GM23338 (cell line): ENCODE measurements around the gene FBXO8. TPM values are rescaled to one million over a fixed set of nuclear protein-coding genes. Genes with fewer than 3 reads are reported as not detected.
A peak's percentile ranks its signal among the peaks of the same experiment; 100 is the strongest.

Source experiments
- ATAC-seq: fragments of 200-7000 bp; cut with Tn5 transposase; 3 replicates; pipeline ENCODE4 v1.9.1; 2020
- DNase-seq: peaks from one replicate; pipeline ENCODE4 v3.0.0-alpha.2; 2015; ENCODE audit warnings: low spot score
- H2AFZ ChIP-seq: fragments of 200-600 bp; sonication (generic); 2 replicates; pipeline ENCODE4 v1.8.0; 2016; ENCODE audit warnings: antibody characterized with exemption, mild to moderate bottlenecking, moderate library complexity
- H3F3A ChIP-seq: fragments of 200-600 bp; sonication (generic); replicated peaks from 2 replicates; pipeline ENCODE4 v1.8.0; 2017; ENCODE audit warnings: antibody characterized with exemption, mixed run types, low read depth
- H3K27ac ChIP-seq: fragments of 200-600 bp; sonication (generic); 2 replicates; pipeline ENCODE4 v1.6.1; 2016; ENCODE audit warnings: low read depth
- H3K27me3 ChIP-seq: fragments of 200-600 bp; sonication (generic); 2 replicates; pipeline ENCODE4 v1.8.0; 2016; ENCODE audit warnings: mild to moderate bottlenecking, mixed run types, moderate library complexity; ENCODE audit not compliant: insufficient read depth
- H3K36me3 ChIP-seq: fragments of 200-600 bp; sonication (generic); 2 replicates; pipeline ENCODE4 v1.8.0; 2016; ENCODE audit warnings: mild to moderate bottlenecking; ENCODE audit not compliant: insufficient read depth
- H3K4me1 ChIP-seq: fragments of 200-600 bp; sonication (generic); 2 replicates; pipeline ENCODE4 v1.8.0; 2016; ENCODE audit warnings: mild to moderate bottlenecking, moderate library complexity; ENCODE audit not compliant: insufficient read depth
- H3K4me2 ChIP-seq: fragments of 200-600 bp; sonication (generic); 2 replicates; pipeline ENCODE4 v1.7.1; 2017; ENCODE audit warnings: mixed run types
- H3K4me3 ChIP-seq: fragments of 200-600 bp; sonication (generic); 2 replicates; pipeline ENCODE4 v1.6.1; 2016; ENCODE audit warnings: mixed run types
- H3K79me2 ChIP-seq: fragments of 200-600 bp; sonication (generic); replicated peaks from 2 replicates; pipeline ENCODE4 v1.8.0; 2017; ENCODE audit warnings: mild to moderate bottlenecking; ENCODE audit not compliant: insufficient read depth
- H3K9me2 ChIP-seq: fragments of 200-600 bp; sonication (generic); 2 replicates; pipeline ENCODE4 v1.8.0; 2017; ENCODE audit not compliant: insufficient read depth
- H4K20me1 ChIP-seq: fragments of 200-600 bp; sonication (generic); replicated peaks from 2 replicates; pipeline ENCODE4 v1.8.0; 2017; ENCODE audit warnings: mild to moderate bottlenecking; ENCODE audit not compliant: insufficient read depth
- H3K27ac Mint-ChIP-seq: 2 replicates; pipeline ENCODE4 v1.8.0; 2020; ENCODE audit warnings: inconsistent platforms, mild to moderate bottlenecking, moderate library complexity, mixed read lengths
- H3K27me3 Mint-ChIP-seq: 3 replicates; pipeline ENCODE4 v1.8.0; 2022; ENCODE audit warnings: low read depth, mild to moderate bottlenecking, moderate library complexity, mixed read lengths, inconsistent platforms; ENCODE audit not compliant: insufficient read depth, poor library complexity
- H3K36me3 Mint-ChIP-seq: 3 replicates; pipeline ENCODE4 v1.8.0; 2021; ENCODE audit warnings: low read depth, mild to moderate bottlenecking, inconsistent platforms, moderate library complexity, mixed read lengths
- H3K4me1 Mint-ChIP-seq: 3 replicates; pipeline ENCODE4 v1.8.0; 2020; ENCODE audit warnings: mild to moderate bottlenecking, inconsistent platforms, mixed read lengths
- H3K4me3 Mint-ChIP-seq: 3 replicates; pipeline ENCODE4 v1.8.0; 2021; ENCODE audit warnings: moderate library complexity, mild to moderate bottlenecking, inconsistent platforms, mixed read lengths
- H3K9me3 Mint-ChIP-seq: 3 replicates; pipeline ENCODE4 v1.8.0; 2020; ENCODE audit warnings: moderate library complexity, mild to moderate bottlenecking, inconsistent platforms, mixed read lengths
- EZH2 ChIP-seq: fragments of 200-600 bp; sonication (generic); IDR thresholded peaks from one replicate; pipeline ENCODE4 v1.8.0; 2017; ENCODE audit warnings: antibody characterized with exemption, mild to moderate bottlenecking, low read depth; ENCODE audit not compliant: unreplicated experiment
- EZH2phosphoT487 ChIP-seq: fragments of 200-600 bp; sonication (generic); IDR thresholded peaks from one replicate; pipeline ENCODE4 v1.8.1; 2018; ENCODE audit warnings: antibody characterized with exemption; ENCODE audit not compliant: unreplicated experiment
- JUNB ChIP-seq: IDR thresholded peaks from one replicate; pipeline ENCODE4 v1.6.1; 2016; ENCODE audit warnings: antibody characterized with exemption; ENCODE audit not compliant: unreplicated experiment
- POLR2AphosphoS5 ChIP-seq: IDR thresholded peaks from 2 replicates; pipeline ENCODE4 v1.6.1; 2016; ENCODE audit warnings: antibody characterized with exemption, low read depth
- ZNF114 ChIP-seq: fragments of 250-450 bp; sonication (Bioruptor Pico); IDR thresholded peaks from 2 replicates; pipeline ENCODE4 v1.5.0; 2020; ENCODE audit warnings: mild to moderate bottlenecking, moderate library complexity
- ZNF331 ChIP-seq: fragments of 250-450 bp; sonication (Bioruptor Pico); IDR thresholded peaks from 2 replicates; pipeline ENCODE4 v1.5.0; 2020; ENCODE audit warnings: low read depth, mild to moderate bottlenecking, moderate library complexity
- polyA plus RNA-seq: library from polyadenylated mRNA; unstranded; fragments of >200 nt; fragmentation: Nextera tagmentation; extraction: Ambion mirVana; gene quantifications from 2 replicates; pipeline ENCODE4 v1.2.1, GENCODE V29; 2016
- total RNA-seq: library from RNA; depleted of rRNA; stranded (reverse); fragments of >200 nt; shearing (Covaris generic); gene quantifications from 2 replicates; pipeline ENCODE4 v1.2.3, GENCODE V29; 2014
- TF ChIP-seq, protein P1 (sequence below): IDR thresholded peaks from 2 replicates; pipeline ENCODE4 v1.6.1; 2016; ENCODE audit warnings: antibody characterized with exemption
- TF ChIP-seq, protein P2 (sequence below), 2 experiments: fragments of 200-600 bp in 1 of 2; sonication (generic) in 1 of 2; conservative IDR thresholded peaks; 2 replicates each; pipeline versions ENCODE4 v1.5.1 to v1.6.1; 2016 to 2017; ENCODE audit warnings: antibody characterized with exemption in 2 of 2, low read depth in 2 of 2, mild to moderate bottlenecking in 2 of 2, moderate library complexity in 1 of 2

The FBXO8 gene
- total and polyA plus RNA-seq, 2 experiments from 2014 or later: 5.8 to 7.9 TPM

DNA sequence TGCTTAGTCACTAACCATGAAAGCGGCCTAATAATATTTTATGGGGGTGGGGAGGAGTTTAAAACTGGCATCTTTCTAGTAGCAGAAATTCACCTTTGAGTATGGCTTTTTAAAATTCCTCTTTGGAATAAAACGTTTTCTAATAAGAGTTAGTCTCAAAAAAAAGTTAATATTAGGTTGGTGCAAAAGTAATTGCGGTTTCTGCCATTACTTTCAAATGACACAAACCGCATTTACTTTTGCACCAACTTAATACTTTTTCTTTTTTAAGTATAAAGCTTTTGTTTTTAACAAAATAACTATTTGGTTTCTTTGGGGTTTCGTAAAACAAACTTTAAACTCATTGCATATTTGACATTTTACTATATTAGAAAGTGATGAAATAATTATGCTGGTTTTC is 68.4 kb downstream of the FBXO8 start:
- no peaks in the 10 kb centered on the region for H3K36me3 ChIP-seq
- 0 out of 2 replicates have a peak, but pooled peaks cover 5% of the 10 kb centered on the region for H3F3A ChIP-seq
- peaks cover 3% of the 10 kb centered on the region; the same call in 2 of the 3 replicates for H3K9me3 Mint-ChIP-seq
- H3K36me3 Mint-ChIP-seq: no peaks in the 10 kb centered on the region
- H3K9me2 ChIP-seq: no peaks in the 10 kb centered on the region
- H3K27ac Mint-ChIP-seq: no peak overlapping the region
- no peak overlapping the region for H3K27ac ChIP-seq
- no peaks in the 10 kb centered on the region for H3K79me2 ChIP-seq
- H3K27me3 ChIP-seq: peaks cover 100% of the 10 kb centered on the region
- no peak overlapping the region for H2AFZ ChIP-seq
- TF ChIP-seq ZNF331 (no peak), EZH2 (peak; percentile 10), JUNB (no peak), ZNF114 (no peak), EZH2phosphoT487 (no peak)
- TF ChIP-seq, protein P1, sequence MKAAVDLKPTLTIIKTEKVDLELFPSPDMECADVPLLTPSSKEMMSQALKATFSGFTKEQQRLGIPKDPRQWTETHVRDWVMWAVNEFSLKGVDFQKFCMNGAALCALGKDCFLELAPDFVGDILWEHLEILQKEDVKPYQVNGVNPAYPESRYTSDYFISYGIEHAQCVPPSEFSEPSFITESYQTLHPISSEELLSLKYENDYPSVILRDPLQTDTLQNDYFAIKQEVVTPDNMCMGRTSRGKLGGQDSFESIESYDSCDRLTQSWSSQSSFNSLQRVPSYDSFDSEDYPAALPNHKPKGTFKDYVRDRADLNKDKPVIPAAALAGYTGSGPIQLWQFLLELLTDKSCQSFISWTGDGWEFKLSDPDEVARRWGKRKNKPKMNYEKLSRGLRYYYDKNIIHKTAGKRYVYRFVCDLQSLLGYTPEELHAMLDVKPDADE: no peak
- TF ChIP-seq, protein P2, sequence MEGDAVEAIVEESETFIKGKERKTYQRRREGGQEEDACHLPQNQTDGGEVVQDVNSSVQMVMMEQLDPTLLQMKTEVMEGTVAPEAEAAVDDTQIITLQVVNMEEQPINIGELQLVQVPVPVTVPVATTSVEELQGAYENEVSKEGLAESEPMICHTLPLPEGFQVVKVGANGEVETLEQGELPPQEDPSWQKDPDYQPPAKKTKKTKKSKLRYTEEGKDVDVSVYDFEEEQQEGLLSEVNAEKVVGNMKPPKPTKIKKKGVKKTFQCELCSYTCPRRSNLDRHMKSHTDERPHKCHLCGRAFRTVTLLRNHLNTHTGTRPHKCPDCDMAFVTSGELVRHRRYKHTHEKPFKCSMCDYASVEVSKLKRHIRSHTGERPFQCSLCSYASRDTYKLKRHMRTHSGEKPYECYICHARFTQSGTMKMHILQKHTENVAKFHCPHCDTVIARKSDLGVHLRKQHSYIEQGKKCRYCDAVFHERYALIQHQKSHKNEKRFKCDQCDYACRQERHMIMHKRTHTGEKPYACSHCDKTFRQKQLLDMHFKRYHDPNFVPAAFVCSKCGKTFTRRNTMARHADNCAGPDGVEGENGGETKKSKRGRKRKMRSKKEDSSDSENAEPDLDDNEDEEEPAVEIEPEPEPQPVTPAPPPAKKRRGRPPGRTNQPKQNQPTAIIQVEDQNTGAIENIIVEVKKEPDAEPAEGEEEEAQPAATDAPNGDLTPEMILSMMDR (conservative IDR thresholded peaks at IDR 0.05; ENCODE audit: low read depth in 2 of 2): no peak
- H3K4me1 ChIP-seq: peaks cover 60% of the 10 kb centered on the region
- peaks cover 96% of the 10 kb centered on the region for H3K27me3 Mint-ChIP-seq
- H3K4me3 ChIP-seq: peak overlapping the region; percentile 61
- ATAC-seq (no peak), DNase-seq (no peak)
- peaks cover 23% of the 10 kb centered on the region; the same call in 1 of the 2 replicates for H4K20me1 ChIP-seq
- peak overlapping the region; percentile 67 for H3K4me3 Mint-ChIP-seq
- H3K4me2 ChIP-seq: peak overlapping the region; percentile 87
- H3K4me1 Mint-ChIP-seq: peaks cover 45% of the 10 kb centered on the region

DNA sequence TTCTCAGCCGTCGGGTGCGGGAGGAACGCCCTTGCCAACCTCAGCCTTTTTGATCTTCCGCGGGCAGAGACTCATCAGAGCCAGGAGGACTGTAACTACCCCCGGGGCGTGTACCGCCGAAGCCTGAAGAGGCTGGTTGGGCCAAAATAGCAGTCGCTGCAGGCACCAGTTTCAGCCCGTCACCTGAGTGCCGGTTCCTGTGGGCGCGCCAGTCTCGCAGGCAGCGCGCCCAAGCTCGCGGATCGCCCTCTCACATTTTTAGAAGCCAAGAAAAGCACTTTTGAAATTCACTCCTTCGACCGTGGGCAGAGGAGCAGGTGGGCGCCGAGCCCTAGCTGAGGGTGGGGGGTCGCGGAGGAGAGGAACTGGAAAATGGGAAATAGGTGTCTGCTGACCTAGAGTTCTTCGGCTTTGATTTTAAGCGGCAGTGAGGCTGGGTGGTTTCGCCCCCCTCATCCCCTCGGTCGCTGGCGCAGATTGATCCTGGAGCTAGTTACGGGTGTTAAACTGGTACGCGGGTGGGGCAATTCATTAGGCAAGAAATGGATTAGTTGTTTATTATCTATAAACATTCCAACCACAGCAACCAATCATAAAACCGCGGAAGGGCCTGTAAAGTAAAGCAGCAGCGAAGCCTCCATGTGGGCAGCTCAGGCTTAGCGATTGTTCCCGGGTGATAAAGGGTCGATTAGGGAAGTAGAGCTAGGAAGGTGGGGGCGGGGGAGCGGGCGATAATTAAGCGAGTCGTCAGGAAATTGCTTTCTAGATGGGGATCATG is 69.2 kb downstream of the FBXO8 start:
- peak; percentile 49 for ATAC-seq
- TF ChIP-seq EZH2: peak; percentile 65
- TF ChIP-seq, protein P1: no peak
- TF ChIP-seq, protein P2 (conservative IDR thresholded peaks at IDR 0.05; ENCODE audit: low read depth in 2 of 2): no peak
- TF ChIP-seq ZNF114: no peak
- no peak for TF ChIP-seq POLR2AphosphoS5
- no peak for TF ChIP-seq JUNB
- H3K36me3 ChIP-seq: no peaks in the 10 kb centered on the region
- H4K20me1 ChIP-seq: peaks cover 23% of the 10 kb centered on the region; the same call in 1 of the 2 replicates
- no peak overlapping the region for H3K27ac Mint-ChIP-seq
- peaks cover 45% of the 10 kb centered on the region for H3K4me1 Mint-ChIP-seq
- H3K4me3 Mint-ChIP-seq: peak overlapping the region; percentile 67
- peak overlapping the region; percentile 89 for H2AFZ ChIP-seq
- no peaks in the 10 kb centered on the region for H3K36me3 Mint-ChIP-seq
- DNase-seq: peak; percentile 74
- peak overlapping the region; percentile 87 for H3K4me2 ChIP-seq
- peaks cover 60% of the 10 kb centered on the region for H3K4me1 ChIP-seq
- H3K27me3 Mint-ChIP-seq: peaks cover 91% of the 10 kb centered on the region
- peaks cover 3% of the 10 kb centered on the region; the same call in 2 of the 3 replicates for H3K9me3 Mint-ChIP-seq
- no peak overlapping the region for H3K27ac ChIP-seq
- peak overlapping the region; percentile 61 for H3K4me3 ChIP-seq
- H3F3A ChIP-seq: 0 out of 2 replicates have a peak, but pooled peaks cover 5% of the 10 kb centered on the region
- H3K79me2 ChIP-seq: no peaks in the 10 kb centered on the region
- H3K27me3 ChIP-seq: peaks cover 100% of the 10 kb centered on the region
- H3K9me2 ChIP-seq: no peaks in the 10 kb centered on the region
